GM21447 (cell line): Measurements from ENCODE around the gene LMBR1.
"Not testable (repeated sequence)": the region's sequence is repeated elsewhere in the genome, so short reads cannot be mapped to it uniquely, and the experiment has no call there.

Source experiments
- ATAC-seq: cut with Tn5 transposase; IDR thresholded peaks from one replicate; pipeline ENCODE4 v1.9.1; 2021; ENCODE audit not compliant: unreplicated experiment

Gene LMBR1

GRCh38 chr7:156759579-156760202 lies 133.3 kb downstream of the LMBR1 start:
- ATAC-seq = no peak

- no peak for ATAC-seq
Observed at GRCh38 chr7:156759143-156759542, 133.8 kb downstream of the LMBR1 start.

- no peak for ATAC-seq
Observed at GRCh38 chr7:156754201-156754600, 138.8 kb downstream of the LMBR1 start.

- ATAC-seq = no peak
Observed at GRCh38 chr7:156753630-156754029, 139.4 kb downstream of the LMBR1 start.

GRCh38 chr7:156753229-156753560 lies 139.8 kb downstream of the LMBR1 start:
- ATAC-seq = no peak

GRCh38 chr7:156752367-156753228 lies 140.4 kb downstream of the LMBR1 start:
- ATAC-seq = no peak

- peak; percentile 79 for ATAC-seq
Observed at GRCh38 chr7:156751319-156751718, 141.7 kb downstream of the LMBR1 start.

GRCh38 chr7:156747718-156748117 lies 145.3 kb downstream of the LMBR1 start:
- ATAC-seq = no peak

- no peak for ATAC-seq
Observed at GRCh38 chr7:156746891-156747290, 146.1 kb downstream of the LMBR1 start.

GRCh38 chr7:156739596-156739995 lies 153.4 kb downstream of the LMBR1 start:
- no peak for ATAC-seq

GRCh38 chr7:156735851-156736250 lies 157.1 kb downstream of the LMBR1 start:
- no peak for ATAC-seq

GRCh38 chr7:156733638-156734037 lies 159.3 kb downstream of the LMBR1 start:
- ATAC-seq = no peak

GRCh38 chr7:156732091-156732625 lies 160.8 kb downstream of the LMBR1 start:
- ATAC-seq = no peak

GRCh38 chr7:156731651-156732050 lies 161.3 kb downstream of the LMBR1 start:
- no peak for ATAC-seq

- no peak for ATAC-seq
Observed at GRCh38 chr7:156725936-156726335, 167.0 kb downstream of the LMBR1 start.

GRCh38 chr7:156725073-156725472 lies 167.9 kb downstream of the LMBR1 start:
- no peak for ATAC-seq

- ATAC-seq = no peak
Observed at GRCh38 chr7:156722043-156722826, 170.7 kb downstream of the LMBR1 start.

GRCh38 chr7:156703773-156704482 lies 189.1 kb downstream of the LMBR1 start:
- peak; percentile 63 for ATAC-seq

- no peak for ATAC-seq
Observed at GRCh38 chr7:156703209-156703608, 189.8 kb downstream of the LMBR1 start.

GRCh38 chr7:156702399-156702798 lies 190.6 kb downstream of the LMBR1 start:
- no peak for ATAC-seq

GRCh38 chr7:156701787-156702186 lies 191.2 kb downstream of the LMBR1 start:
- not testable (repeated sequence) for ATAC-seq
